Adrenal gland (tissue), 12 donors: ENCODE measurements around the gene PLCB1. TPM values are rescaled to one million over a fixed set of nuclear protein-coding genes. Genes with fewer than 3 reads are reported as not detected.

ENCODE experiments used
- DNase-seq, 7 donors: peaks; one replicate each; pipeline ENCODE4 v3.0.0-alpha.2; 2019 to 2020
- H3K27ac ChIP-seq, 5 donors: fragments of 200-600 bp; sonication (generic) in 4 of 5; 1 replicate in 3 of 5; 2 replicates in 2 of 5; pipeline versions ENCODE4 v1.5.1 to v1.8.0; 2016 to 2020; ENCODE audit warnings: mild to moderate bottlenecking in 1 of 5
- H3K27me3 ChIP-seq: fragments of 200-600 bp; 2 replicates; pipeline ENCODE4 v1.8.0; 2021
- H3K36me3 ChIP-seq, 2 donors: fragments of 200-600 bp; replicated peaks in 1 of 2; 1 replicate in 1 of 2; 2 replicates in 1 of 2; pipeline versions ENCODE4 v1.5.1 to v1.8.0; 2018 to 2022
- H3K4me1 ChIP-seq, 2 donors: fragments of 200-600 bp; replicated peaks in 1 of 2; 1 replicate in 1 of 2; 2 replicates in 1 of 2; pipeline versions ENCODE4 v1.5.1 to v1.8.0; 2018 to 2021
- H3K4me3 ChIP-seq, 4 donors: fragments of 200-600 bp; sonication (generic) in 3 of 4; one replicate each; pipeline ENCODE4 v1.5.1; 2016 to 2018
- H3K9me3 ChIP-seq, 3 donors: fragments of 200-600 bp; sonication (generic) in 1 of 3; replicated peaks in 1 of 3; 1 replicate in 2 of 3; 2 replicates in 1 of 3; pipeline versions ENCODE4 v1.5.1 to v1.8.0; 2016 to 2021
- CTCF ChIP-seq, 6 experiments: fragments of 450-650 bp in 4 of 6; fragments of 200-600 bp in 2 of 6; sonication (generic) in 1 of 6; IDR thresholded peaks; 1 replicate in 5 of 6; 2 replicates in 1 of 6; pipeline versions ENCODE4 v1.5.1 to v1.8.0; 2016 to 2021; ENCODE audit warnings: antibody characterized with exemption in 6 of 6, mild to moderate bottlenecking in 2 of 6, moderate library complexity in 1 of 6
- POLR2A ChIP-seq, 2 donors: fragments of 450-650 bp; IDR thresholded peaks; one replicate each; pipeline ENCODE4 v1.6.1; 2017; ENCODE audit warnings: antibody characterized with exemption in 2 of 2, mild to moderate bottlenecking in 2 of 2, moderate library complexity in 1 of 2
- WGBS, 4 donors: extraction: QIAGEN DNeasy Blood & Tissue Kit in 2 of 4; methylation state at CpG; one replicate each; pipeline versions ENCODE4 v1.1.5 to v1.1.7; 2013 to 2017; 5-methylcytosine and 5-hydroxymethylcytosine counted together
- intact Hi-C, 2 donors: fragments of 100-400 bp; cut with DNase I; formaldehyde crosslinking; loops; one replicate each; pipeline versions ENCODE4 v1.14.1 to v1.15.0; 2022 to 2023
- polyA plus RNA-seq, 3 donors: library from polyadenylated mRNA; stranded (reverse); fragments of 200-250 nt in 2 of 3; fragments of 350-450 nt in 1 of 3; fragmentation: Illumina TruSeq in 1 of 3; extraction: RNeasy Lipid Tissue Mini Kit (QIAGEN cat#74804) in 1 of 3; gene quantifications; one replicate each; pipeline ENCODE4 v1.2.3, GENCODE V29; 2013 to 2014
- total RNA-seq, 9 donors: library from RNA; depleted of rRNA in 4 of 9; stranded (reverse); fragments of >200 nt in 4 of 9; fragments of 120-200 nt in 1 of 9; fragmentation: NEBNext Ultra II Directional in 1 of 9; extraction: Animal tissue kit (Norgen Biotek cat#: 25700) in 1 of 9; gene quantifications; one replicate each; pipeline versions ENCODE4 v1.1.0 to v1.2.4, GENCODE V29; 2013 to 2023
- donor health status: healthy with polysubstance abuse.
- donor health status: Bipolar disorder and iron deficiency.
- donor health status: DM: yes; HTN: yes; CAD: no.
- donor health status: DM: no; HTN: no; CAD: no.
- donor health status: DM: no; HTN: no; CAD: no.
- donor health status: DM: yes; HTN: yes; CAD: no.

Gene PLCB1
- total and polyA plus RNA-seq, 12 donors, result 7.7 to 56.6 (median 27.9) TPM

GRCh38 chr20:8150591-8150990 lies 18.5 kb downstream of the PLCB1 start:
- intact Hi-C loops, result no loop called here
- no peak for TF ChIP-seq CTCF (IDR thresholded peaks at IDR 0.05)
- TF ChIP-seq POLR2A (IDR thresholded peaks at IDR 0.05), result no peak
- no peak for DNase-seq
- Histone ChIP-seq H3K4me1 (peaks cover 0 to 40% of the 10 kb centered on the region in 2 donors), H3K27ac (peak overlapping the region in 2 of 5 donors; percentile 7 to 17), H3K4me3 (no peak overlapping the region), H3K36me3 (no peaks in the 10 kb centered on the region), H3K27me3 (no peaks in the 10 kb centered on the region), H3K9me3 (no peaks in the 10 kb centered on the region)
- 42 to 63% (median 61%) methylated on average over 1 of the region's 1 CpG for WGBS, 4 donors

DNA sequence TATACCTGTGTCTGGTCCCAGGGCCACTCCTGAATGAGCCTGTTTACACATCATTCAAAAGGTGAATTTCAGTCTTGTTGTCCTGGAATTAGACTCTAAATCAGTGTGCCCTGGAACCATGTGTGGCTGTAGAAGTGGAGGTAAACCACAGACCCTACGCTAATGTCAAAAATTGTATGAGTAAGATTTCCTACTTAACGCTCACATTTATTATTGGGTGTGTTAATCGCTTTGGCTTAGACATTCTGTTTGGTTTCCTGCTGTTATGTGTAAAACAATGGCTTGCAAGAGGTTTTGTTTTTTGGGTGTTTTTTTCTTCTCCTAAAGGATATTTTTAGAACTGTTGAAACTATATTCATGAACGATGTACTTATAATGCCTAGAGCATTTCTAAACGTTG lies 19.3 kb downstream of the PLCB1 start:
- TF ChIP-seq CTCF (IDR thresholded peaks at IDR 0.05), result no peak
- no peak for TF ChIP-seq POLR2A (IDR thresholded peaks at IDR 0.05)
- no peaks in the 10 kb centered on the region for H3K9me3 ChIP-seq
- no peaks in the 10 kb centered on the region for H3K36me3 ChIP-seq
- H3K4me1 ChIP-seq, result peaks cover 5 to 48% of the 10 kb centered on the region in 2 donors
- no peaks in the 10 kb centered on the region for H3K27me3 ChIP-seq
- WGBS, 4 donors, result 63 to 66% (median 65%) methylated on average over 5 of the region's 5 CpGs
- intact Hi-C loops, result no loop called here
- DNase-seq, result no peak
- no peak overlapping the region for H3K4me3 ChIP-seq
- peak overlapping the region in 2 of 5 donors; percentile 7 for H3K27ac ChIP-seq

DNA sequence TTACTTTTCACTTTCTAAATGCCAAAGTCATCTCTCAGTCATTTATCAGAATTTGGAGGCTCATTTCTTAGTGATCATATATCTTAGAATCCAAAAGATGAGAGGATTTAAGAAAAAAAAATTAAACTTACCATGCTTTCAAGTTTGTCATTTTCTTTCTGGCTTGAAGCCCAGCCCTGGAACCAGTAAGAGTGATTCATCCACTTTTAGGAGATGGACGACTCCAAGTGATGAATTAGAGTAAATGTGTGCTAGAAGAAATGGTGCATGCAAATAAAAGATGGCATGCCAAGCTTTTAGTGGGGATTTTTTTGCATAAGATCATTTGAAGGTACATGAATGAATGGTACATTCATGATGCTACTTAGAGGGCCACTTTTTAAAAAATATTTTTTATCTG lies 20.1 kb downstream of the PLCB1 start:
- no peaks in the 10 kb centered on the region for H3K27me3 ChIP-seq
- peaks cover 6 to 56% of the 10 kb centered on the region in 2 donors for H3K4me1 ChIP-seq
- H3K27ac ChIP-seq, result no peak overlapping the region
- H3K36me3 ChIP-seq, result no peaks in the 10 kb centered on the region
- no peak overlapping the region for H3K4me3 ChIP-seq
- 11 to 32% (median 12%) methylated on average over 1 of the region's 1 CpG for WGBS, 4 donors
- TF ChIP-seq CTCF (IDR thresholded peaks at IDR 0.05), result no peak
- no peak for TF ChIP-seq POLR2A (IDR thresholded peaks at IDR 0.05)
- peak in 5 of 7 donors; percentile 47 to 70 (median 57) for DNase-seq
- intact Hi-C loops, result no loop called here
- no peaks in the 10 kb centered on the region for H3K9me3 ChIP-seq

DNA sequence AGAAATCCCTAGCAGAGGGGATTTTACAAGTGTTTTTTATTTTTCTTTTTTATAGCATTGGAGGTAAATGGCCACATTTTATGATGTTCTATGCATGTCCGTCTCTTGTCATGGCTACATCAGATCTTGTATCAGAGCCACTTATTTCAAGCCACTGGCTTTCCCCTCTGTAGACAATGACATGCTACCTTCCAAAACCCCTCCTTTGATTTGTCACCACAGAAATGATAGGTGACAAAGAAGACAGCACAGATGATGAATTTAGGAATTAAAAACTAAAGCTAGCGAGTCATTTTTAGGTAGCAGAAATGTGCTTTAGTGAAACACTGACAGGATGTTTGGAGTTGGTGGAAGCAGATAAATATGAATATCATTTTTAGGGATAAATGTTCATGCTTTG lies 20.8 kb downstream of the PLCB1 start:
- intact Hi-C loops, result no loop called here
- Histone ChIP-seq H3K4me1 (peaks cover 6 to 62% of the 10 kb centered on the region in 2 donors), H3K27me3 (no peaks in the 10 kb centered on the region), H3K27ac (no peak overlapping the region), H3K36me3 (no peaks in the 10 kb centered on the region), H3K9me3 (no peaks in the 10 kb centered on the region), H3K4me3 (no peak overlapping the region)
- DNase-seq, result no peak
- TF ChIP-seq POLR2A (IDR thresholded peaks at IDR 0.05) (no peak), CTCF (IDR thresholded peaks at IDR 0.05) (no peak)
- WGBS, 4 donors, result 96 to 99% (median 98%) methylated on average over 2 of the region's 2 CpGs
